GM18909 (cell line): ENCODE measurements around the gene CYTH1.

Experiments used
- ATAC-seq: cut with Tn5 transposase; IDR thresholded peaks from one replicate; pipeline ENCODE4 v1.9.1; 2021; ENCODE audit warnings: mild to moderate bottlenecking; ENCODE audit not compliant: unreplicated experiment, poor library complexity

CYTH1 gene

DNA sequence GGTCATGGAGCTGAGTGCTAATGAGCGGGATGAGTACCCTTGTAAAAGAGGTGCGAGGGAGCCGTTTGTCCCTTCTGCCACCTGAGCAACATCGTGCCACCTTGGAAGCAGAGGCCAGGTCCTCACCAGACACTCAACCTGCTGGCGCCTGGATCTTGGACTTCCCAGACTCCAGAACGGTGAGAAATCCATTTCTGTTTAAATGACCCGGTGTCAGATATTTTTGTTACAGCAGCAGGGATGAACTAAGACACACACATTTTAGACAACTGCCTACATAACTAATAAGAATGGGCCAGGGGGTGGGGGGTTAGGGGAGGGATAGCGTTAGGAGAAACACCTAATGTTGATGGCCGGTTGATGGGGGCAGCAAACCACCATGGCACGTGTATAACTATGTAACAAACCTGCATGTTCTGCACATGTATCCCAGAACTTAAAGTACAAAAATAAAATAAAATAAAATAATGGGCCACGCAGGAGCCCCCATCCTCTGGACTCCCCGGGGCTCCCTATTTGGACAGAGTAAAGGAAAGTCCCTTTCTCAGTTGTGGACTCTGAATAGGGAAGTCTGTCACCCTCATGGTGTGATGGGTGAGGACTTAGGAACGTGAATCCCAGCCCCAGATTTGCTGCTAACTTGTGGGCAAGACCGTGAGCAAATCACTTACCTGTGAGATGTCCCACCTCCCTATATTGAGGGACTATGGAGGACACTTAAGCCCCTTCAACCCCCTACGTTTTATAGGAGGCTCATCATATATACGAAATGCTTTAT lies 144.2 kb downstream of the CYTH1 start:
- ATAC-seq: no peak

- no peak for ATAC-seq
These were observed 144.9 kb downstream of the CYTH1 start for GRCh38 chr17:78637146-78637545.

- no peak for ATAC-seq
These were observed 147.9 kb downstream of the CYTH1 start for GRCh38 chr17:78634154-78634553.

GRCh38 chr17:78629436-78629995 lies 152.6 kb downstream of the CYTH1 start:
- no peak for ATAC-seq

- no peak for ATAC-seq
These were observed 153.3 kb downstream of the CYTH1 start for GRCh38 chr17:78628547-78629435.

GRCh38 chr17:78624324-78625151 lies 157.5 kb downstream of the CYTH1 start:
- no peak for ATAC-seq
